Caco-2 (cell line): ENCODE data around the gene ATP5IF1. TPM values are rescaled to one million over a fixed set of nuclear protein-coding genes. Genes with fewer than 3 reads are reported as not detected.

Experiments
- BruUV-seq: library from RNA; stranded (reverse); fragments of 400-500 nt; replicated peaks from 2 replicates; lab custom pipeline; 2021; lab: Mats Ljungman, UMichigan
- CTCF ChIA-PET: fragments of 300-600 bp; sonication (Branson Sonifier 250); formaldehyde crosslinking; loops from one replicate; lab custom pipeline; 2022; ENCODE audit warnings: antibody characterized with exemption; lab: Charles Lee
- POLR2A ChIA-PET: fragments of 300-600 bp; sonication (Branson Sonifier 250); formaldehyde crosslinking; loops from one replicate; lab custom pipeline; 2022; ENCODE audit warnings: antibody characterized with exemption; lab: Charles Lee
- DNase-seq, 2 experiments: peaks; one replicate each; pipeline versions ENCODE4 v3.0.0 to v3.0.0-alpha.2; 2020 to 2022
- H3K27me3 ChIP-seq: replicated peaks from 2 replicates; pipeline ENCODE4 v1.6.0; 2011; ENCODE audit warnings: low read length; ENCODE audit not compliant: control insufficient read depth, insufficient read depth
- H3K36me3 ChIP-seq: 2 replicates; pipeline ENCODE4 v1.5.1; 2011; ENCODE audit warnings: low read length; ENCODE audit not compliant: control insufficient read depth, insufficient read depth
- H3K4me1 ChIP-seq: fragments of 250-450 bp; sonication (Bioruptor Pico); 2 replicates; pipeline ENCODE4 v1.5.1; 2020; ENCODE audit warnings: mild to moderate bottlenecking
- H3K4me3 ChIP-seq: 2 replicates; pipeline ENCODE4 v1.5.1; 2011; ENCODE audit warnings: low read depth, mild to moderate bottlenecking, control low read depth, low read length
- H3K9me3 ChIP-seq: fragments of 250-450 bp; sonication (Bioruptor Pico); 2 replicates; pipeline ENCODE4 v1.5.1; 2020; ENCODE audit warnings: mild to moderate bottlenecking, moderate library complexity
- H3K27ac Mint-ChIP-seq: one replicate; pipeline ENCODE4 v1.8.0; 2022; ENCODE audit warnings: mixed read lengths; ENCODE audit not compliant: unreplicated experiment
- H3K27me3 Mint-ChIP-seq: one replicate; pipeline ENCODE4 v1.8.0; 2022; ENCODE audit warnings: mixed read lengths; ENCODE audit not compliant: insufficient read depth, unreplicated experiment
- H3K36me3 Mint-ChIP-seq: one replicate; pipeline ENCODE4 v1.8.0; 2022; ENCODE audit warnings: mild to moderate bottlenecking, mixed read lengths; ENCODE audit not compliant: insufficient read depth, unreplicated experiment
- H3K4me1 Mint-ChIP-seq: one replicate; pipeline ENCODE4 v1.8.0; 2022; ENCODE audit warnings: low read depth, mixed read lengths; ENCODE audit not compliant: unreplicated experiment
- H3K4me3 Mint-ChIP-seq: one replicate; pipeline ENCODE4 v1.8.0; 2022; ENCODE audit warnings: mild to moderate bottlenecking, moderate library complexity, mixed read lengths; ENCODE audit not compliant: unreplicated experiment
- H3K9me3 Mint-ChIP-seq: one replicate; pipeline ENCODE4 v1.8.0; 2022; ENCODE audit warnings: mixed read lengths; ENCODE audit not compliant: unreplicated experiment
- intact Hi-C: fragments of 100-400 bp; cut with micrococcal nuclease; formaldehyde crosslinking; loops from one replicate; pipeline ENCODE4 v1.10.0; 2022; ENCODE audit not compliant: unreplicated experiment
- total RNA-seq: library from RNA; stranded (reverse); gene quantifications from 2 replicates; pipeline ENCODE4 v1.2.3, GENCODE V29; 2022
- TF ChIP-seq, protein P1 (sequence below), 2 experiments: fragments of 200-600 bp in 1 of 2; IDR thresholded peaks; 1 replicate in 1 of 2; 2 replicates in 1 of 2; pipeline versions ENCODE4 v1.5.1 to v1.8.0; 2011 to 2022; ENCODE audit warnings: antibody characterized with exemption in 1 of 2, control low read depth in 1 of 2, inconsistent platforms in 1 of 2, low read depth in 1 of 2, low read length in 1 of 2, mild to moderate bottlenecking in 1 of 2, moderate library complexity in 1 of 2; ENCODE audit not compliant: insufficient read depth in 1 of 2, severe bottlenecking in 1 of 2, unreplicated experiment in 1 of 2

The ATP5IF1 gene
- total RNA-seq, 1 experiment from 2014 or later = 130 TPM

DNA sequence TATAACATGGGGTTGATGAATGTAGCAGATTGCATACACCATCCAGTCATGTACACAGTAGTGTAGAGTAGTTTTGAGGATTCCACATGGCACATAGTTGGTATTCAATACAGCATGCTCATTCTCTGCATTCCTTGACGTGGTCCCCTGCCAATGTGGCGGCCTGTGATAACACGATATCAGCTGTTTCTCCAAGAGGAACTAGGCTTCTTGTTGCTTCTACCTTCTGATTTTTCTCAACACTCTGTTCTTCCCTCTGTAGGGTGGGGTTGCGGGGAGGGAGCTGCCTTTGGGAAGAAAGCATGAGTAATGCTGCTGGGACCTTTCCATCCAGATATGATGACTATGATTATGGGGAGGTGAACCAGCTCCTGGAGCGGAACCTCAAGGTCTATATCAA, 42.8 kb downstream of the ATP5IF1 start:
- no TSS peak for BruUV-seq

DNA sequence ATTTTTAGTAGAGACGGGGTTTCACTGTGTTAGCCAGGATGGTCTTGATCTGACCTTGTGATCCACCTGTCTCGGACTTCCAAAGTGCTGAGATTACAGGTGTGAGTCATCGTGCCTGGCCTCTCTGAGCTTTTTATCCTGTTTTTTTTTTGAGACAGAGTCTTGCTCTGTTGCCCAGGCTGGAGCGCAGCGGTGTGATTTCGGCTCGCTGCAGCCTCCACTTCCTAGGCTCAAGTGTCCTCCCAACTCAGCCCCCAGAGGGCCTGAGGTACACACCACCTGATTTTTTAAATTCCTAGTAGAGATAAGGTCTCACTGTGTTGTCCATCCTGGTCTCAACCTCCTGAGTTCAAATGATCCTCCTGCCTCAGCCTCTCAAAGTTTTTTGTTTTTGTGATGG, 43.8 kb downstream of the ATP5IF1 start:
- no peak overlapping the region for H3K4me3 ChIP-seq
- ChIA-PET POLR2A (no interaction called here), CTCF (no interaction called here)
- no peak for DNase-seq
- H3K27me3 ChIP-seq = no peaks in the 10 kb centered on the region
- intact Hi-C loops = no loop called here
- no peaks in the 10 kb centered on the region for H3K4me1 Mint-ChIP-seq
- no peak overlapping the region for H3K4me3 Mint-ChIP-seq
- no peaks in the 10 kb centered on the region for H3K36me3 ChIP-seq
- H3K36me3 Mint-ChIP-seq = peaks cover 86% of the 10 kb centered on the region
- TF ChIP-seq, protein P1, sequence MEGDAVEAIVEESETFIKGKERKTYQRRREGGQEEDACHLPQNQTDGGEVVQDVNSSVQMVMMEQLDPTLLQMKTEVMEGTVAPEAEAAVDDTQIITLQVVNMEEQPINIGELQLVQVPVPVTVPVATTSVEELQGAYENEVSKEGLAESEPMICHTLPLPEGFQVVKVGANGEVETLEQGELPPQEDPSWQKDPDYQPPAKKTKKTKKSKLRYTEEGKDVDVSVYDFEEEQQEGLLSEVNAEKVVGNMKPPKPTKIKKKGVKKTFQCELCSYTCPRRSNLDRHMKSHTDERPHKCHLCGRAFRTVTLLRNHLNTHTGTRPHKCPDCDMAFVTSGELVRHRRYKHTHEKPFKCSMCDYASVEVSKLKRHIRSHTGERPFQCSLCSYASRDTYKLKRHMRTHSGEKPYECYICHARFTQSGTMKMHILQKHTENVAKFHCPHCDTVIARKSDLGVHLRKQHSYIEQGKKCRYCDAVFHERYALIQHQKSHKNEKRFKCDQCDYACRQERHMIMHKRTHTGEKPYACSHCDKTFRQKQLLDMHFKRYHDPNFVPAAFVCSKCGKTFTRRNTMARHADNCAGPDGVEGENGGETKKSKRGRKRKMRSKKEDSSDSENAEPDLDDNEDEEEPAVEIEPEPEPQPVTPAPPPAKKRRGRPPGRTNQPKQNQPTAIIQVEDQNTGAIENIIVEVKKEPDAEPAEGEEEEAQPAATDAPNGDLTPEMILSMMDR (IDR thresholded peaks at IDR 0.05; ENCODE audit: insufficient read depth in 1 of 2, low read depth in 1 of 2, low read length in 1 of 2, severe bottlenecking in 1 of 2, unreplicated experiment in 1 of 2) = no peak
- H3K9me3 Mint-ChIP-seq = no peaks in the 10 kb centered on the region
- H3K9me3 ChIP-seq = no peaks in the 10 kb centered on the region
- no TSS peak for BruUV-seq
- no peak overlapping the region for H3K27ac Mint-ChIP-seq
- H3K27me3 Mint-ChIP-seq = no peaks in the 10 kb centered on the region
- H3K4me1 ChIP-seq = no peaks in the 10 kb centered on the region

More for the DNA sequence above, 42.8 kb downstream of the ATP5IF1 start:
- H3K27me3 ChIP-seq = no peaks in the 10 kb centered on the region
- no peaks in the 10 kb centered on the region for H3K36me3 ChIP-seq
- H3K4me1 ChIP-seq = no peaks in the 10 kb centered on the region
- Mint-ChIP-seq H3K4me1 (no peaks in the 10 kb centered on the region), H3K36me3 (peaks cover 95% of the 10 kb centered on the region), H3K4me3 (no peak overlapping the region), H3K27me3 (no peaks in the 10 kb centered on the region), H3K9me3 (no peaks in the 10 kb centered on the region), H3K27ac (no peak overlapping the region)
- TF ChIP-seq, protein P1 (IDR thresholded peaks at IDR 0.05; ENCODE audit: insufficient read depth in 1 of 2, low read depth in 1 of 2, low read length in 1 of 2, severe bottlenecking in 1 of 2, unreplicated experiment in 1 of 2) = no peak
- CTCF ChIA-PET = no interaction called here
- H3K9me3 ChIP-seq = no peaks in the 10 kb centered on the region
- POLR2A ChIA-PET = no interaction called here
- H3K4me3 ChIP-seq = no peak overlapping the region
- no peak for DNase-seq
- intact Hi-C loops = no loop called here

DNA sequence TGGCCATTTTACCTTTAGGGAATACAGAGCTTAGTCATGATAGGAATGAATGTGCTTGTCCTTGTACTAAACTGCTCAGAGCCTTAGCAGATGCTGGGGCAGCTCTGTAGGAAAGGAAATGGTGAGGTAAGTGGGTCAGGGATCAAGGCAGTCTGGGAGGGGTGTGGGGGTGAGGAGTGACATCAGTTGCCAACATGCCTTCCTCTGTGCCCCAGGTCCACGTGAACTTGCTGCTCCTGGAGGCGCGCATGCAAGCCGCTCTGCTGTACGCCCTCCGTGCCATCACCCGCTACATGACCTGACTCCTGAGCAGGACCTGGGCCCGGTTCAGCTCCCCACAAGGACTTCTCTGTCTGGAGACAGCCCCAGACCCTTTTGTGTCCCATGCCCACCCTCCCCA, 44.6 kb downstream of the ATP5IF1 start:
- no peak overlapping the region for H3K27ac Mint-ChIP-seq
- TF ChIP-seq, protein P1 (IDR thresholded peaks at IDR 0.05; ENCODE audit: insufficient read depth in 1 of 2, low read depth in 1 of 2, low read length in 1 of 2, severe bottlenecking in 1 of 2, unreplicated experiment in 1 of 2) = no peak
- H3K4me3 Mint-ChIP-seq = no peak overlapping the region
- H3K9me3 Mint-ChIP-seq = no peaks in the 10 kb centered on the region
- POLR2A ChIA-PET = no interaction called here
- H3K36me3 Mint-ChIP-seq = peaks cover 78% of the 10 kb centered on the region
- CTCF ChIA-PET = no interaction called here
- no TSS peak for BruUV-seq
- no peak for DNase-seq
- H3K27me3 Mint-ChIP-seq = no peaks in the 10 kb centered on the region
- H3K9me3 ChIP-seq = no peaks in the 10 kb centered on the region
- no peaks in the 10 kb centered on the region for H3K4me1 Mint-ChIP-seq
- intact Hi-C loops = no loop called here
- no peaks in the 10 kb centered on the region for H3K36me3 ChIP-seq
- no peaks in the 10 kb centered on the region for H3K4me1 ChIP-seq
- no peaks in the 10 kb centered on the region for H3K27me3 ChIP-seq
- no peak overlapping the region for H3K4me3 ChIP-seq
